Inflammatory macrophage treated with lipopolysaccharide for 1 hour (primary cell): ENCODE data around the gene PTPRT.
"Not testable (repeated sequence)": the region's sequence is repeated elsewhere in the genome, so short reads cannot be mapped to it uniquely, and the experiment has no call there.

ENCODE experiments used
- DNase-seq, 2 donors: peaks; one replicate each; pipeline ENCODE4 v3.0.0-alpha.2; 2020 to 2022

Gene PTPRT

DNA sequence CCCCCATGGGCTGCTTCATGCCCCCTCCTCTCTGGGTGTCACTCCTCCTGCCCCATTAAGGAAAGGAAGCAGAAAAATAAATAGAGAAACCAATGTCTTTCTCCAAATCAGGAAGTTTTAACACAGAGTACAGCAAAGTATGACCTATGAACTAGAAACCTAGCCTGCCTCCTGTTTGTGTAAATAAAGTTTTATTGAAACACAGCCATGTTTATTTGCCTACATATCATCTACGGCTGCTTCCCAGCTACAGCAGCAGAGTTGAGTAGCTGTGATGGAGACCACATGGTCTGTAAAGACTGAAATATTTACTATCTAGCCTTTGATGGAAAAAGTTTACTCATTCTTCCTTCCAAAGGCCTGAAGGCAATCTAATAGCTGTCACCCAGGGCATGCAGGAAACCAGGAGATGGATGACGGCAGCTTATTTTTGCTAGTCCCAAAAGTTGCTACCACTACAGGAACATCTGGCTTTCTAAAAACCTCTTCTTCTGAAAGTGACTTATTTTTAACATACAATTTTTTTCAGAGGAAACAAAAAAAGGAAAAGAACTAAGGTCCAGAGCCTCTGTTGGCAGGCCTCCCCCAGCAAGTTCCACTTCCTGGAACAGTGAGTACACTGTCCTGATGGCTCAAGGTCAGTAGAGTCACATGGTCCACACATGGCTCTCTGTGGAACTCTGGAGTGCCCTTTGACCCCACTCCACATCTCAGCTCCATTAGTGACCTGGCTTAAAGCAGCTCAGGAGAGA, 287.8 kb downstream of the PTPRT start:
- DNase-seq: no peak

- not testable (repeated sequence) for DNase-seq
Measured at GRCh38 chr20:42900764-42901163, 288.9 kb downstream of the PTPRT start.

DNA sequence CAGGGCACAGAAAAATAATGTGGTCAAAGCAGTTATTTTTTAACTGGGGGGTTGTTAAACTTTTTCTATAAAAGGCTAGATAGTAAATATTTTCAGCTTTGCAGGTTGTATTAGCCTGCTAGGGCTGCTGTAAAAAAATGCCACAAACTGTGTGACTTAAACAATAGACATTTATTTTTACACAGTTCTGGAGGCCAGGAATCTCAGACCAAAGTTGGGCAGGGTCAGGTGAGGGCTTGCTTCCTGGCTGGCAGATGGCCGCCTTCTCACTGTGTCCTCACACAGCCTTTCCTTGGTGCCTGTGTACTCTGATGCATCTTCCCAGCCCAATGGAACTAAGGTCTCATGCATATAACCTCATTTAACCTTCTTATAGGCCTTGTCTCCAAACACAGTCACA, 294.7 kb downstream of the PTPRT start:
- no peak for DNase-seq

- DNase-seq: no peak
Measured at GRCh38 chr20:42894483-42894882, 295.2 kb downstream of the PTPRT start.

- no peak for DNase-seq
Measured at GRCh38 chr20:42889517-42889916, 300.2 kb downstream of the PTPRT start.

DNA sequence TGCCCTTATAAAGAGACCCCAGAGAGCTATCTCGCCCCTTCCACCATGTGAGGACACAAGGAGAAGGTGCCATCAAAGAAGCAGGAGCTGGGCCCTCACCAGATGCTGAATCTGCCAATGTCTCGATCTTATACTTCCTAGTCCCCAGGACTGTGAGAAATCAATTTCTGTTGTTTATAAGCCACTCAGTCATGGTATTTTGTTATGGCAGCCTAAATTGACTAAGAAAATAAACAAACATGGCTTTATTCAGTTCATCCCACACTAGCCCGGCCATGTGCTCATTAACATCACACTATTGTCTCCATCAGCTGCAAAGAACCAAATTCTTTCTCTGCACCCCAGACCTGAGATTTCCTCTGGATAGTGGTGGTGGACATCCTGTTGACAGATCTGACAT, 302.4 kb downstream of the PTPRT start:
- DNase-seq: no peak

DNA sequence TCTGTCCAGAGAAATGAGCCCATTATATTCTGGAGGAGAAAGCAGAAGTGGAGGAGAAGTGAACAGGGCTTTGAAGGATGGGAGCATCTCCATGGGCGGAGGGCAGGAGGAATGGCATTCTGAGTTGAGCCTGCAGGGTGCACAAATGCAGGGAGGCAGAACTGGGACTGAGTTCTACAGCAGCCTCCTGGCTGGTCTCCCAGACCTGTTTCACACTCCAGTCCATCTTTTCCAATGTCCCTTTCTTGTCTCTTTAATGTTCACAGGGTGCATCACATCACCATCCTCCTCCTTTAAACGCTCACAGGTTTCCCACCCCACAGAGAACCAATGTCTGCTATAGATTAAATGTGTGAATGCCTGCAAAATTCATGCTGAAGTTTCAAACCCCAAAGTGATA, 302.9 kb downstream of the PTPRT start:
- no peak for DNase-seq

DNA sequence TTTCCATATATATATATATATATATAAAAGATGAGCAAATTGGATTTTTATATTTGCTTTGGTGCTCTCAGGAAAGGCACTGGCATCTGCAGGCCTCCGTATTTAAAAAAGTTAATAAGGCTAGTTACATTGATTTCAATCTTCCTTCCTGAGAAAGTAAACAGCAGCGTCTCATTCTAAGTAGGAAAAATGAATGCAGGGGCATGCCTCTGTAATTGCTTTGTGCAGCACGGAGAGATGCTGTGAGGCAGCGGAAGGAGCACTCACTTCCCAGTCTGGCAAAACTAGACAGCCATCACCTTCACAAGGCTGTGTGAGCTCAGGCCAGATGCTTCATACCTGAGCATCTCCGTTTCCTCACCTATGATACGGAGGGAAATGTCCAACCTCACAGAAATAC, 303.7 kb downstream of the PTPRT start:
- DNase-seq: no peak

GRCh38 chr20:42875581-42875980, 314.1 kb downstream of the PTPRT start:
- no peak for DNase-seq

DNA sequence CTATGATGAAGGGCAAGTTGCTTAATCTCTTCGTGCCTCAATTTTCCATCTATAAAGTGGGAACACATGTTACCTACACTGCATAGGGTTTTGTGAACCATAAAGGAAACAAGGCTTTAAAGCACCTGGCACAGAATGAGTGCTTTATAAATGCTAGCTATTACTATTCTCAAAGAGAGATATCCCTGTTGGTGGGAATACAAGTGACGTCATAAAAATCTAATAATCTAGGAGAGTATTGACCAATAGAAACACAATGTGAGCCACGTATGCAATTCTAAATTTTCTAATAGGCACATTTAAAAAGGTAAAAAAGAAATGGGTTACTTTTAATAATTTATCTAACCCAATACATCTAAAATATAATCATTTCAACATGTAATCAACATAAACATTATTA, 316.4 kb downstream of the PTPRT start:
- no peak for DNase-seq

DNA sequence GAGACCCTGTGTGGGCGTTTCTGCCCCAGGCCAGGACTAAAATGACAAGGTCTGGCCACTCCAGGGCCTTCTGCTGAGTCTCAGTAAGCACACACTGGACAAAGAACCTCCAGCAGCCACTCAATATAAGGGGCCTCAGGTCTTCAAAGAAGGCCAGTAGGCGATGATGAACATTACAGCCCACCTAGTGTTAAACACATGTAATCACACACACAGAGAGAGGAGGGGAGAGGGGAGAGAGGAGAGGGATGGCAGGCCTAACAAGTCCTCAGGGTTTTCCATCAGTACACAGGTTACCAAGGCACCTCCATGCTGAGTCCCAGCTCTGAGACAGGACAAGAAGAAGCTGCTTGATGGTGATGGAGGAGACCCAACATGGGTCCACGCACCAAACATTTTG, 325.6 kb downstream of the PTPRT start:
- no peak for DNase-seq

DNA sequence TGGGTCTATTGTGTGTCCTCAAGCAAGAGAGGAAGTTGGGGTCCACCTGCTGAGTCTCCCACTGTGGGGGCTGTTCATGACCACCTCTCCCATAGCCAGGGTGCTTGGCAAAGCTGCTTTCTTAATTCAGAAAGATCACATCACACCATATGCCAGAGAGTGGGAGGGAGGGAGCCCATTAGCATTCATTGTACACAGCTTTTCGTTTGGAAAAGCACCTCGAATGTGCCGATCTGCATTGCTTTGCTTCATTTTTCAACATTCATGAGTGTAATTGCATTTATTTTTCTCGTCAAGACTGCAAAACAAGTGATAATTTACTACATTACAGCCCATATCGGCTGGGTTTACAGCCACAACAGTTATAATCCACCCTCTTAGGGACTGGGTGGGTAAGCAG, 327.3 kb downstream of the PTPRT start:
- no peak for DNase-seq

DNA sequence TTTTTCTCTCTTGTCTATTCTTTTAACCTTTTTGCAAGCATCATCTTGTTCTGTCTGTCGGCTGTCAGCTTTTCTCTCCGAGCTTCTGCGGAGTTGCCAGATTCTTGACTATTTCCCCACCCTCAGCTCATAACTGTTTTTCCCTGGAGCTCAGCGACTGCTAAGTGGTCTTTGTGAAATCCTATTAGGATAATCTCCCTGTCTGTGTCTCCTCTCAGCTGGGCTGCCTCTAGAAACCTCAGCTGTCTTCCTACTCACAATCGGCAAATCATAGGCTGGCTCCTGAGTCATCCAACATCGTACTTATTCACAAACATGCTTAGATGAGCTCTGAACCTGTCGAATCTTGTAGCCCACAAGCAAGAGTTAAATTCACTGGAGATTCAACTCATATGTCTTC, 332.3 kb downstream of the PTPRT start:
- no peak for DNase-seq

GRCh38 chr20:42855896-42856295, 333.8 kb downstream of the PTPRT start:
- DNase-seq: no peak

DNA sequence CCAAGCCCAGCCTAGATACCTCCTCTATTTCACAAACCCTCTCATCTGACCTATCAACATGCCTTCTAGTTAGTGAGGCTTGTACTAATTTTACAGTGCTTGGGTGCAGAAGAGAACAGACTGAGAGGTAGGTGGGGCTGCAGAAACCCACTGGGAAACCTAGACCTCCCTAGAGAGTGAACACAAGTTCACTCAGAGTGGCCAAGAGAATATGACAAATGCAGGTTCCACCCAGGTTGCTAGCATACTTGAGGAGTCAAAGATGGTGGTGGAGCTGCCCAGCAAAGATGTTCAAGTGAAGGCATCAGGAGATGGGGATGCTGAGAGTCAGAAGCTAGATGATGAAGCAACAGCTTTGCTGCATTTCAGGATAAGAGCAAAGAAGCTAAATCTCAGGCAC, 337.0 kb downstream of the PTPRT start:
- no peak for DNase-seq

- DNase-seq: no peak
Measured at GRCh38 chr20:42846784-42847490, 342.8 kb downstream of the PTPRT start.

- DNase-seq: no peak
Measured at GRCh38 chr20:42844751-42845150, 345.0 kb downstream of the PTPRT start.

DNA sequence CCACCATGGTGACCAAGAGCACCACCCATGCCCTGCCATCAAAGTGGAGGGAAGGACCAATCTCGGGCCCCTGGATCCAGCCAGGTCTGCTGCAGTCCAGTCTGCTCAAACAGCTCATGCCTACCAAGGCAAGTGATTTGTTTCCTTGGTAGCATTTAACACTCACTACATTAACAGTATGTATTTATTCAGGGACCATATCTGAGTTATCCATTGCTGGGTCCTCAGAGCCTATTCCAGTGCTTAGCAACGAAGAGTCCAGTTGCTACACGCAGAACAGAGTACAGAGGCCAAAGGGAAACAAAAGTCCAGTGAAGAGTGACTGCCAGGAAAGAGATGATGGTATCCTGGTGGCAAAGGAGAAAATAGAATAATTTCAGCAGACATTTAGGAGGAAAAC, 352.2 kb downstream of the PTPRT start:
- no peak for DNase-seq

DNA sequence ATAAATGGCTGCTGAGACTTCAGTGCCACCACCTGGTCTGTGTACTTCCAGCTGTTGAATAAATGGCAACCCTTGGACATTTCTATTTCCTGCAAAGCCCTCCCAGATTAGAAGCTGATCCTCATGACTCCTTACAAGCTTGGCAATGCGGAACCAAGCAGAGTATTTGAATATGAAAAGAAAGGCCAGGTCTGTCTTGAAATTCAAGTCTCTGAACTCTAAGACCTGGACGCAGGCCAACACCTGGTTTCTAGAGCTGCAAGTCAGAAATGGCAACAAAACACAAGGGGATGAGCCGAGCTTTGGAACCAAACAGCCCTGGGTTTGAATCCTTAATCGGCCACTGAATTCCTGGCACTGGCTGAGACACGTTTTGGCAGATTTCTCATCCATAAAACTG, 353.4 kb downstream of the PTPRT start:
- DNase-seq: no peak

GRCh38 chr20:42807876-42808275, 381.8 kb downstream of the PTPRT start:
- DNase-seq: no peak

DNA sequence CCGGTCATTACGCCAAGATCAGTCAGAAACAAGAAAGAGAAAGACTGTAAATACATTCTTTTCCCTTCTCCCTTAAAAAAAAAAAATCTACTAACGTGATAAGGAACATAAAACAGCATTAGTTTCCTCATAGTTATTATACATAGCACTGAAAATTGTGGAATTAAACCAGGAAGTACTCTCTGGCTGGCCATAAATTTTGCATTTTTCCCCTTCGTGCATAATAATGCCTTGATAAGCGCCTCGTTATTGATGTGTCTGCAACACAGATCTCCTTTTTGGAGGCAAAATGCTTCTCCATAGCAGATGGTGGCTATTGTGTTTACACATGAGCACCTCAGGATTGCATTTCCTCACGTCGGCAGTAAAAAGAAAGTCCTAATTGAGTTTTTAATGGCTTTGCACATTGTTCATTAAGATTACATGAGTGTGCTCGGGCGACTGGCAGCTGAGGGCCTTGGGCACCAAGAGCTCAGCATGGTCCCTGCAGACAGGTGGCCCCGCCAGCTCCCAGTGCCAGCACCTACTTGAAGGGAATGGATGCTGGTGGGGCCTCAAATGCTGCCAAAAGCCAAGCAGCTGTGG, 394.5 kb downstream of the PTPRT start:
- no peak for DNase-seq

DNA sequence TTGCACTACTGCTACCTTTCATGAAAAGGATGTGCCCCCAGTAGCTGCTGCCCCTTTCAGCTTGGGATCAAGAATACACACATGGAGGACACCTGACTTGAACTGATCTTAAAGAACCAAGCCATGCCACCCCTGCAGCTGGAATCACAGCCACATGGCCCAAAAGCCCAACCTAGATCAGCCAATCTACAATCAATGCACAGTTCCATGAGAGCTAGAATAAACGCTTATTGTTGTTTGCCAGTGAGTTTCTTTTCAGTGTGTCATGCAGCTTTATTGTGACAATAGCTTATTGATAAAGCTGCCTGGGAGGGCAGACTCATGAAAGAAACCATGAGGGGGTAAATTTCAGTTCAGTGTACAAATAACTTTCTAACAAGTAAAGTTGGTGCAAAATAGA, 397.7 kb downstream of the PTPRT start:
- DNase-seq: no peak

DNA sequence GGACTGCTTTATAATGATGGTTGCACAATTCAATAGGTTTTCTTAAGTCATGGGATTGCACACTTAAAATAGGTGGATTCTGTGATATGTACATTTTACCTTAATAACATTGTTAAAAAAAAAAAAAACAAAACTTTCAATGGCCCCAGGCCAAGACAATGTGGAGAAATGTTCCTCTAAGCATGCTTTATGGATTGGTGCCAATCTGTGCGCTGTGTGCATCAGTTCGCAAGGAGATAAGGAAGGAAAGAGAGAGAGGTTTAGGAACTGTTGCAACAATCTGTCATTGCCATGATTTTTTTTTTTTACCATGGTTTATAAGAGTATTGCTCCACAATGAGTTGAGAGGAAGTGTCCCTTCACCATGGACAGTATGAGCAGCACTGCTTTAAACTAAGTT, 399.6 kb downstream of the PTPRT start:
- DNase-seq: no peak

- DNase-seq: no peak
Measured at GRCh38 chr20:42788707-42789106, 401.0 kb downstream of the PTPRT start.
